Measurements from ENCODE around the gene UGT1A3. TPM values are rescaled to one million over a fixed set of nuclear protein-coding genes. Genes with fewer than 3 reads are reported as not detected.
A peak's percentile ranks its signal among the peaks of the same experiment; 100 is the strongest.
"Not testable (repeated sequence)": the region's sequence is repeated elsewhere in the genome, so short reads cannot be mapped to it uniquely, and the experiment has no call there.

UGT1A3 gene
- total RNA-seq, 4 donors from 2014 or later: 2.8 to 7.6 (median 3.4) TPM

DNA sequence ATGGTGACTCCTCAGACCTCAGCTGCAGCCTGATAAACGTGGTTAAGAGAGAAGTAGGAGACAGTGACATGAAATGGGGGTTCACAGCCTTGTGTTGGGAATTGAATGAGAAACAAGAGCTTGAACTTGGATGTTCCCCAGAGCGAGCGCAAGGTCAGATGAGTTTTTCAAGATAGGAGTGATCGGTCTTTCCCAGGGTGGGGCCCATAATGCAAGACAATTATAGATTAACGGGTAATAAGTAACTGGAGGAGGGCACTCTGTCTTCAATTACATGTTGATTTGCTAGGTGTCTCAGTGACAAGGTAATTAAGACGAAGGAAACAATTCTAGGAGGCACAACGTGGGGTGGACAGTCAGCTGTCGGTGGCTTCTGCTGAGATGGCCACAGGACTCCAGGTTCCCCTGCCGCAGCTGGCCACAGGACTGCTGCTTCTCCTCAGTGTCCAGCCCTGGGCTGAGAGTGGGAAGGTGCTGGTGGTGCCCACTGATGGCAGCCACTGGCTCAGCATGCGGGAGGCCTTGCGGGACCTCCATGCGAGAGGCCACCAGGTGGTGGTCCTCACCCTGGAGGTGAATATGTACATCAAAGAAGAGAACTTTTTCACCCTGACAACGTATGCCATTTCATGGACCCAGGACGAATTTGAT, 16.1 kb upstream of the UGT1A3 start, which contains the start of gene UGT1A5:
UGT1A5 (plus strand) TSS at position 297 of the 651 bp plus-strand sequence; CDS start at position 382, 85 bp downstream.
- H3K27ac ChIP-seq: peak within 1 kb of the TSS in 1 of 4 donors; percentile 60
- H3K36me3 ChIP-seq: no peaks in the 10 kb centered on the region
- H3K9me3 ChIP-seq: no peaks in the 10 kb centered on the region
- intact Hi-C loops (cut with DNase I): loop anchor here (10.0 kb wide), 1 partner anchor 238 kb away; no protein-coding TSS in a partner anchor
- WGBS, 2 donors: 76 to 89% methylated on average over 9 to 14 of the region's 14 CpGs
- DNase-seq: no peak
- H3K4me1 ChIP-seq: peaks cover 0 to 28% (median 6%) of the 10 kb centered on the region in 3 donors
- TF ChIP-seq, protein P1, sequence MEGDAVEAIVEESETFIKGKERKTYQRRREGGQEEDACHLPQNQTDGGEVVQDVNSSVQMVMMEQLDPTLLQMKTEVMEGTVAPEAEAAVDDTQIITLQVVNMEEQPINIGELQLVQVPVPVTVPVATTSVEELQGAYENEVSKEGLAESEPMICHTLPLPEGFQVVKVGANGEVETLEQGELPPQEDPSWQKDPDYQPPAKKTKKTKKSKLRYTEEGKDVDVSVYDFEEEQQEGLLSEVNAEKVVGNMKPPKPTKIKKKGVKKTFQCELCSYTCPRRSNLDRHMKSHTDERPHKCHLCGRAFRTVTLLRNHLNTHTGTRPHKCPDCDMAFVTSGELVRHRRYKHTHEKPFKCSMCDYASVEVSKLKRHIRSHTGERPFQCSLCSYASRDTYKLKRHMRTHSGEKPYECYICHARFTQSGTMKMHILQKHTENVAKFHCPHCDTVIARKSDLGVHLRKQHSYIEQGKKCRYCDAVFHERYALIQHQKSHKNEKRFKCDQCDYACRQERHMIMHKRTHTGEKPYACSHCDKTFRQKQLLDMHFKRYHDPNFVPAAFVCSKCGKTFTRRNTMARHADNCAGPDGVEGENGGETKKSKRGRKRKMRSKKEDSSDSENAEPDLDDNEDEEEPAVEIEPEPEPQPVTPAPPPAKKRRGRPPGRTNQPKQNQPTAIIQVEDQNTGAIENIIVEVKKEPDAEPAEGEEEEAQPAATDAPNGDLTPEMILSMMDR (IDR thresholded peaks at IDR 0.05): no peak
- TF ChIP-seq POLR2A (IDR thresholded peaks at IDR 0.05): no peak
- H3K4me3 ChIP-seq: no peak within 1 kb of the TSS
- H3K27me3 ChIP-seq: peaks cover 0 to 4% (median 0%) of the 10 kb centered on the region in 4 donors

DNA sequence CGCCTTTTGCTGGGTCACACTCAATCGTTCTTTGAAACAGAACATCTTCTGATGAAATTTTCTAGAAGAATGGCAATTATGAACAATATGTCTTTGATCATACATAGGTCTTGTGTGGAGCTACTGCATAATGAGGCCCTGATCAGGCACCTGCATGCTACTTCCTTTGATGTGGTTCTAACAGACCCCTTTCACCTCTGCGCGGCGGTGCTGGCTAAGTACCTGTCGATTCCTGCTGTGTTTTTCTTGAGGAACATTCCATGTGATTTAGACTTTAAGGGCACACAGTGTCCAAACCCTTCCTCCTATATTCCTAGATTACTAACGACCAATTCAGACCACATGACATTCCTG, 15.6 kb upstream of the UGT1A3 start:
- Histone ChIP-seq H3K9me3 (no peaks in the 10 kb centered on the region), H3K4me3 (no peak overlapping the region), H3K4me1 (peaks cover 0 to 23% (median 4%) of the 10 kb centered on the region in 3 donors), H3K27me3 (peaks cover 0 to 4% (median 0%) of the 10 kb centered on the region in 4 donors), H3K27ac (no peak overlapping the region), H3K36me3 (no peaks in the 10 kb centered on the region)
- DNase-seq: no peak
- TF ChIP-seq, protein P1 (IDR thresholded peaks at IDR 0.05): no peak
- TF ChIP-seq POLR2A (IDR thresholded peaks at IDR 0.05): no peak
- 69 to 79% methylated on average over 7 of the region's 7 CpGs for WGBS, 2 donors
- intact Hi-C loops (cut with DNase I): loop anchor here (10.0 kb wide), 1 partner anchor 238 kb away; no protein-coding TSS in a partner anchor

DNA sequence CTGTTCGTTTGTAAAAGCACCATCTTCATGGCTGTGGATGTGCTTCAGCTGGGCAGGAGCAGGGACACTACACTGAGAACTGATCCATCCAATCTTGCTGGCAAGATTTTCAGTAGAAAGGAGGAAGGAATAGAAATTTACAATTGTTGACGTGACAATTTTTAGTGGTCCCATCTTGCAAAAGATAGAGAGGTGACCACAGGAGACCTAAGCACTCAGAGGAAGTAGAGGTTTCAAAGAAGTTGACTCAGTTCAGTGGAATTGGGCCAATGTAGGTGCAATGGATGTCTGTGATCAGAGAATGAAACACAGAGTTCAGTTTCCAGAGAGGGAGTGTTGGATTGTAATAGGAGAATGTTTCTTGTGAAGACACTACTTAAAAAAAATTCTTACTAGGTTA, 14.7 kb upstream of the UGT1A3 start:
- Histone ChIP-seq H3K9me3 (no peaks in the 10 kb centered on the region), H3K27ac (no peak overlapping the region), H3K27me3 (peaks cover 0 to 4% (median 0%) of the 10 kb centered on the region in 4 donors), H3K4me3 (no peak overlapping the region), H3K36me3 (peaks cover 0 to 5% (median 0%) of the 10 kb centered on the region in 3 donors), H3K4me1 (peaks cover 0 to 14% (median 0%) of the 10 kb centered on the region in 3 donors)
- DNase-seq: no peak
- WGBS, 2 donors: 54 to 68% methylated on average over 2 of the region's 2 CpGs
- intact Hi-C loops (cut with DNase I): loop anchor here (10.0 kb wide), 1 partner anchor 239 kb away; no protein-coding TSS in a partner anchor
- TF ChIP-seq, protein P1 (IDR thresholded peaks at IDR 0.05): no peak
- TF ChIP-seq POLR2A (IDR thresholded peaks at IDR 0.05): no peak

DNA sequence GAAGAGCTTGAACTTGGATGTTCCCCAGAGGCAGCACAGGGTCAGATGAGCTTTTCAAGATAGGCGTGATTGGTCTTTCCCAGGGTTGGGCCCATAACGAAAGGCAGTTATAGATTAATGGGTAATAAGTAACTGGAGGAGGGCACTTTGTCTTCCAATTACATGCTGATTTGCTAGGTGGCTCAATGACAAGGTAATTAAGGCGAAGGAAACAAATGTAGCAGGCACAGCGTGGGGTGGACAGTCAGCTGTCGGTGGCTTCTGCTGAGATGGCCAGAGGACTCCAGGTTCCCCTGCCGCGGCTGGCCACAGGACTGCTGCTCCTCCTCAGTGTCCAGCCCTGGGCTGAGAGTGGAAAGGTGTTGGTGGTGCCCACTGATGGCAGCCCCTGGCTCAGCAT, 10.3 kb upstream of the UGT1A3 start, which contains the start of gene UGT1A4:
UGT1A4 (plus strand) TSS at position 185 of the 400 bp plus-strand sequence; CDS start at position 270, 85 bp downstream.
- no peak for DNase-seq
- Histone ChIP-seq H3K27ac (no peak within 1 kb of the TSS), H3K27me3 (peaks cover 0 to 4% (median 0%) of the 10 kb centered on the region in 4 donors), H3K4me3 (no peak within 1 kb of the TSS), H3K36me3 (peaks cover 0 to 7% (median 0%) of the 10 kb centered on the region in 3 donors), H3K9me3 (no peaks in the 10 kb centered on the region), H3K4me1 (no peaks in the 10 kb centered on the region)
- TF ChIP-seq POLR2A (IDR thresholded peaks at IDR 0.05): no peak
- TF ChIP-seq, protein P1 (IDR thresholded peaks at IDR 0.05): no peak
- 84 to 94% methylated on average over 7 of the region's 7 CpGs for WGBS, 2 donors
- intact Hi-C loops (cut with DNase I): loop anchor here (10.0 kb wide), 1 partner anchor 244 kb away; no protein-coding TSS in a partner anchor

DNA sequence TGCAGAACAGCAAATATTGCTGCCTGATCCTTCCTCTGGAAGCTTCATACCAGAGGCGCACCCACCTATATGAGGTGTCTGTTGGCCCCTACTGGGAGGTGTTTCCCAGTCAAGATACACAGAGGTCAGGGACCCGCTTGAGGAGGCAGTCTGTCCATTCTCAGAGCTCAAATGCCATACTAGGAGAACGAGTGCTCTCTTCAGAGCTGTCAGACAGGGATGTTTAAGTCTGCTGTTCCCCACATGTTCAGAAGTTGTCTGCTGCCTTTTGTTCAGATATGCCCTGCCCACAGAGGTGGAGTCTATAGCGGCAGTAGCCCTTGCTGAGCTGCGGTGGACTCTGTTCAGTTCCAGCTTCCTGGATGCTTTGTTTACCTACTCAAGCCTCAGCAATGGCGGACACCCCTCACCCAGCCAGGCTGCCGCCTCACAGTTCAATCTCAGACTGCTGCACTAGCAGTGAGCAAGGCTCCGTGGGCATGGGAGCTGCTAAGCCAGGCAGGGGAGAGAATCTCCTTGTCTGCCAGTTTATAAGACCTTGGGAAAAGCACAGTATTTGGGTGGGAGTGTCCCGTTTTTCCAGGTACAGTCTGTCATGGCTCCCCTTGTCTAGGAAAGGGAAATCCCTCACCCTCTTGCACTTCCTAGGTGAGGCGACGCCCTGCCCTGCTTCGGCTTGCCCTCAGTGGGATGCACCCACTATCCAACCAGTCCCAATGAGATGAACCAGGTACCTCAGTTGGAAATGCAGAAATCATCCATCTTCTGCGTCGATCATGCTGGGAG, 8.2 kb downstream of the UGT1A3 start:
- H3K4me1 ChIP-seq; DNase-seq; H3K27ac ChIP-seq; intact Hi-C loops (cut with DNase I); H3K4me3 ChIP-seq; H3K9me3 ChIP-seq; H3K27me3 ChIP-seq: not testable (repeated sequence)
- WGBS, 2 donors: 88 to 91% methylated on average over 3 to 7 of the region's 14 CpGs
- H3K36me3 ChIP-seq: peaks cover 0 to 28% (median 0%) of the 10 kb centered on the region in 3 donors
